ENCODE data around the gene SMCO2.

- TF ChIP-seq TOX (CRISPR knock-in tag; IDR thresholded peaks at IDR 0.05; ENCODE audit: borderline replicate concordance) (no peak), BACH2 (CRISPR knock-in tag; IDR thresholded peaks at IDR 0.05; ENCODE audit: borderline replicate concordance) (no peak), TCF4 (CRISPR knock-in tag; IDR thresholded peaks at IDR 0.05; ENCODE audit: borderline replicate concordance) (no peak), RARB (CRISPR knock-in tag; IDR thresholded peaks at IDR 0.05) (no peak), PATZ1 (CRISPR knock-in tag; IDR thresholded peaks at IDR 0.05; ENCODE audit: borderline replicate concordance) (no peak), SNAI2 (CRISPR knock-in tag; IDR thresholded peaks at IDR 0.05) (no peak), POU6F1 (CRISPR knock-in tag; IDR thresholded peaks at IDR 0.05; ENCODE audit: borderline replicate concordance, low read depth) (no peak)
- TF ChIP-seq, protein P1, sequence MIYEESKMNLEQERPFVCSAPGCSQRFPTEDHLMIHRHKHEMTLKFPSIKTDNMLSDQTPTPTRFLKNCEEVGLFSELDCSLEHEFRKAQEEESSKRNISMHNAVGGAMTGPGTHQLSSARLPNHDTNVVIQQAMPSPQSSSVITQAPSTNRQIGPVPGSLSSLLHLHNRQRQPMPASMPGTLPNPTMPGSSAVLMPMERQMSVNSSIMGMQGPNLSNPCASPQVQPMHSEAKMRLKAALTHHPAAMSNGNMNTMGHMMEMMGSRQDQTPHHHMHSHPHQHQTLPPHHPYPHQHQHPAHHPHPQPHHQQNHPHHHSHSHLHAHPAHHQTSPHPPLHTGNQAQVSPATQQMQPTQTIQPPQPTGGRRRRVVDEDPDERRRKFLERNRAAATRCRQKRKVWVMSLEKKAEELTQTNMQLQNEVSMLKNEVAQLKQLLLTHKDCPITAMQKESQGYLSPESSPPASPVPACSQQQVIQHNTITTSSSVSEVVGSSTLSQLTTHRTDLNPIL (CRISPR knock-in tag; IDR thresholded peaks at IDR 0.05; ENCODE audit: low read depth): no peak
- TF ChIP-seq, protein P2, sequence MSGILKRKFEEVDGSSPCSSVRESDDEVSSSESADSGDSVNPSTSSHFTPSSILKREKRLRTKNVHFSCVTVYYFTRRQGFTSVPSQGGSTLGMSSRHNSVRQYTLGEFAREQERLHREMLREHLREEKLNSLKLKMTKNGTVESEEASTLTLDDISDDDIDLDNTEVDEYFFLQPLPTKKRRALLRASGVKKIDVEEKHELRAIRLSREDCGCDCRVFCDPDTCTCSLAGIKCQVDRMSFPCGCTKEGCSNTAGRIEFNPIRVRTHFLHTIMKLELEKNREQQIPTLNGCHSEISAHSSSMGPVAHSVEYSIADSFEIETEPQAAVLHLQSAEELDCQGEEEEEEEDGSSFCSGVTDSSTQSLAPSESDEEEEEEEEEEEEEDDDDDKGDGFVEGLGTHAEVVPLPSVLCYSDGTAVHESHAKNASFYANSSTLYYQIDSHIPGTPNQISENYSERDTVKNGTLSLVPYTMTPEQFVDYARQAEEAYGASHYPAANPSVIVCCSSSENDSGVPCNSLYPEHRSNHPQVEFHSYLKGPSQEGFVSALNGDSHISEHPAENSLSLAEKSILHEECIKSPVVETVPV (CRISPR knock-in tag; IDR thresholded peaks at IDR 0.05): no peak
These were observed 65.1 kb downstream of the SMCO2 start for GRCh38 chr12:27511723-27512045.

All from SK-N-SH treated with all-trans-retinoic acid at 6 μM for 48 hours (cell line).